Upper lobe of right lung (tissue), 1 donor: ENCODE data around the gene TINCR. TPM values are rescaled to one million over a fixed set of nuclear protein-coding genes. Genes with fewer than 3 reads are reported as not detected.

Source experiments
- ATAC-seq: fragments of 200-7000 bp; cut with Tn5 transposase; one replicate; pipeline ENCODE4 v1.9.1; 2020; ENCODE audit warnings: mild to moderate bottlenecking, moderate library complexity
- DNase-seq: peaks from one replicate; pipeline ENCODE4 v3.0.0-alpha.2; 2020
- H3K27ac ChIP-seq: fragments of 200-600 bp; one replicate; pipeline ENCODE4 v1.8.0; 2022
- H3K27me3 ChIP-seq: fragments of 200-600 bp; one replicate; pipeline ENCODE4 v1.8.0; 2022; ENCODE audit warnings: mild to moderate bottlenecking
- H3K36me3 ChIP-seq: fragments of 200-600 bp; one replicate; pipeline ENCODE4 v1.8.0; 2022
- H3K4me1 ChIP-seq: fragments of 200-600 bp; one replicate; pipeline ENCODE4 v1.8.0; 2022
- H3K4me3 ChIP-seq: fragments of 200-600 bp; one replicate; pipeline ENCODE4 v1.8.0; 2022; ENCODE audit warnings: mild to moderate bottlenecking
- H3K9me3 ChIP-seq: fragments of 200-600 bp; one replicate; pipeline ENCODE4 v1.8.0; 2022
- CTCF ChIP-seq: fragments of 200-600 bp; IDR thresholded peaks from one replicate; pipeline ENCODE4 v1.8.0; 2022; ENCODE audit warnings: antibody characterized with exemption
- intact Hi-C: fragments of 100-400 bp; cut with DNase I; formaldehyde crosslinking; loops from one replicate; pipeline ENCODE4 v1.11.0; 2022
- total RNA-seq: library from RNA; stranded (reverse); fragmentation: NEBNext Ultra II Directional; extraction: Animal tissue kit (Norgen Biotek cat#: 25700); gene quantifications from one replicate; pipeline ENCODE4 v1.2.1, GENCODE V29; 2021
- donor health status: DM: no; HTN: yes; CAD: no; lungs with severe emphysema.

TINCR gene
- total RNA-seq, 1 donor from 2014 or later = 5.6 TPM

DNA sequence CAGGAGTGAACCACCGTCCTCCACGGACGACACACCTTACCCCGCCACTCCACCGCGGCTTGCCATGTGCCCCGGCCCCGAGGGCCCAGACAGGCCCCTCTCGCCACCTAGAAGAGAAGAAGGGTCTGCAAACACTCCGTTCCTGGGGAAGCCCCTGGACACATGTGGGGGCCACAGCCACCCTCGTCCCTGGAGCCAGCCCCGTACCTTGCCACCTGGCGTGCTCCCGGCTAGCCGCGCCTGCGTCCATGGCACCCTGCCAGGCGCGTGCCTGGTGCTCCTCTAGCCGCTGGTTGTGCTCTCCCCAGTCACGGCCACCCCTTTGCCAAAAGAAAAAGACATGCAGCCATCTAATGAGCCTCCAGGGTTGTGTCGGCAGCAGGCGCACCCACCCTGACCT is 19.9 kb upstream of the TINCR start:
- Histone ChIP-seq H3K4me3 (no peak overlapping the region), H3K4me1 (no peaks in the 10 kb centered on the region), H3K36me3 (peaks cover 71% of the 10 kb centered on the region), H3K9me3 (no peaks in the 10 kb centered on the region), H3K27ac (no peak overlapping the region), H3K27me3 (no peaks in the 10 kb centered on the region)
- TF ChIP-seq CTCF = no peak
- DNase-seq (no peak), ATAC-seq (no peak)
- intact Hi-C loops = no loop called here

GRCh38 chr19:5587071-5587455 is 19.3 kb upstream of the TINCR start:
- ATAC-seq (no peak), DNase-seq (no peak)
- Histone ChIP-seq H3K4me3 (no peak overlapping the region), H3K27ac (no peak overlapping the region), H3K9me3 (no peaks in the 10 kb centered on the region), H3K4me1 (no peaks in the 10 kb centered on the region), H3K36me3 (peaks cover 67% of the 10 kb centered on the region), H3K27me3 (no peaks in the 10 kb centered on the region)
- TF ChIP-seq CTCF = no peak
- intact Hi-C loops = no loop called here

GRCh38 chr19:5586300-5587070 is 18.7 kb upstream of the TINCR start:
- no peak for DNase-seq
- Histone ChIP-seq H3K27ac (no peak overlapping the region), H3K27me3 (no peaks in the 10 kb centered on the region), H3K36me3 (peaks cover 67% of the 10 kb centered on the region), H3K9me3 (no peaks in the 10 kb centered on the region), H3K4me1 (no peaks in the 10 kb centered on the region), H3K4me3 (no peak overlapping the region)
- ATAC-seq = no peak
- intact Hi-C loops = no loop called here
- TF ChIP-seq CTCF = no peak

- intact Hi-C loops = no loop called here
- DNase-seq (no peak), ATAC-seq (peak; percentile 4)
- TF ChIP-seq CTCF = no peak
- Histone ChIP-seq H3K27me3 (no peaks in the 10 kb centered on the region), H3K9me3 (no peaks in the 10 kb centered on the region), H3K27ac (no peak overlapping the region), H3K36me3 (peaks cover 62% of the 10 kb centered on the region), H3K4me1 (no peaks in the 10 kb centered on the region), H3K4me3 (no peak overlapping the region)
Measured at GRCh38 chr19:5585461-5586299, 17.9 kb upstream of the TINCR start.

- Histone ChIP-seq H3K36me3 (peaks cover 17% of the 10 kb centered on the region), H3K4me3 (no peak overlapping the region), H3K27ac (no peak overlapping the region), H3K9me3 (no peaks in the 10 kb centered on the region), H3K4me1 (no peaks in the 10 kb centered on the region), H3K27me3 (no peaks in the 10 kb centered on the region)
- ATAC-seq = no peak
- no peak for TF ChIP-seq CTCF
- DNase-seq = no peak
- intact Hi-C loops = no loop called here
Measured at GRCh38 chr19:5580161-5580571, 12.4 kb upstream of the TINCR start.
